ENCODE results near the gene MBNL2. TPM values are rescaled to one million over a fixed set of nuclear protein-coding genes. Genes with fewer than 3 reads are reported as not detected.
A peak's percentile ranks its signal among the peaks of the same experiment; 100 is the strongest.

Gene MBNL2
- total and polyA plus RNA-seq, 2 of the 13 experiments (the other 11 are each of a cell fraction or from before 2014, with no cell fraction given): 30.8 to 59.0 TPM

GRCh38 chr13:97285221-97285955 lies 63.3 kb downstream of the MBNL2 start:
- DNase-seq (ENCODE audit: low spot score) (no peak), FAIRE-seq (no peak), ATAC-seq (no peak)
- Histone ChIP-seq H3K27ac (ENCODE audit: extremely low read length, insufficient read depth, low read length) (no peak overlapping the region), H3K27me3 (ENCODE audit: control insufficient read depth in 1 of 2, insufficient read depth in 2 of 2, low read length in 2 of 2) (no peaks in the 10 kb centered on the region), H3K9ac (ENCODE audit: insufficient read depth, low read depth, low read length) (no peak overlapping the region), H3K4me2 (ENCODE audit: low read depth, low read length) (no peak overlapping the region), H3K36me3 (replicated peaks in 1 of 2; ENCODE audit: control insufficient read depth in 1 of 2, insufficient read depth in 2 of 2, low read length in 2 of 2) (peaks cover 15 to 37% of the 10 kb centered on the region in 2 experiments), H3K4me1 (ENCODE audit: insufficient read depth, low read length) (peaks cover 72% of the 10 kb centered on the region), H3K4me3 (replicated peaks in 1 of 3; ENCODE audit: insufficient read depth in 1 of 3, low read depth in 2 of 3, low read length in 3 of 3) (no peak overlapping the region), H3K9me3 (ENCODE audit: low read length) (no peaks in the 10 kb centered on the region), H2AFZ (ENCODE audit: low read length) (no peak overlapping the region), H4K20me1 (ENCODE audit: insufficient read depth, low read length) (peaks cover 20% of the 10 kb centered on the region; the same call in 1 of the 2 replicates), H3K79me2 (ENCODE audit: insufficient read depth, low read length) (peaks cover 91% of the 10 kb centered on the region)
- 97% methylated on average over 6 of the region's 6 CpGs for WGBS (ENCODE audit: low lambda C conversion rate)
- TF ChIP-seq IRX3 (CRISPR knock-in tag; IDR thresholded peaks at IDR 0.05; ENCODE audit: borderline replicate concordance, low read depth): no peak
- POLR2A ChIA-PET: no interaction called here
- intact Hi-C loops (cut with micrococcal nuclease; ENCODE audit: unreplicated experiment) (no loop called here), in situ Hi-C loops (cut with HindIII; ENCODE audit: extremely low pct_ligation_motif_present, low pct_unique_long_range_greater_than_20kb) (no loop called here)
- BruUV-seq (replicated peaks): no TSS peak
- CTCF ChIA-PET (ENCODE audit: low intra/inter-chr PET ratio, low total read pairs): no interaction called here

DNA sequence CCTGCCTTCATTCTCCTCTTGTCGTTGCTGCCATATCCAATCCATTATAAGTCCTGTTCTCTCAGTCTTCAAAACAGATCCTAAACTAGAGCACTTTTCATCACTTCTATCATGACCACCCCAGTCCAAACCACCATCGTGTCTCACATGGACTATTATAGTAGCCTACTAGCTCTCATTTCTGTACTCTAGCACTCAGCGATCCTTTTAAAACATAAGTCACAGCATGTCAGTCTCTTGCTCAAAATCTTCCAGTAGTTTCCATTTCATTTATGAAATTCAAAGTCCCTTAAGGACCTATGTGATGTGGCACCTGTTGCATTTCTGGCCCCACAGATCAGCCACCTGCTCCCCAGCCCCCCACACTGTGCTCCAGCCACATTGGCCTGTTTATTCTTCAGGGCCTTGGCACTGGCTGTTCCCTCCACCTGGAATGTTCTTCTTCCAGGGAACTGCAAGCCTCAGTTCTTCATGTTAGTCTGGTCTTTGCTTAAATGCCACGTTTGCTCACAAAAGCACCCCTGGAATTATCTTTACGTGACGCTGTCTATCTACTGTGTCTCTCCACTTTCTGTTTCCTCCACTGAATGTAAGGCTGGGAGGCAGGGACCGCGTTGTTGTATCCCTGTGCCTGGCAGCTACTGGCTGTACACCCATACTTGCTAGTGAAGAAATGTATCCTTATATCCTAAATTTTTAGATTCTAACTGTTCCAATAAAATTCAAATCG lies 64.3 kb downstream of the MBNL2 start:
- no peak for DNase-seq (ENCODE audit: low spot score)
- CTCF ChIA-PET (ENCODE audit: low intra/inter-chr PET ratio, low total read pairs): no interaction called here

More for the DNA sequence above, 64.3 kb downstream of the MBNL2 start:
- Histone ChIP-seq H3K4me3 (replicated peaks in 1 of 3; ENCODE audit: insufficient read depth in 1 of 3, low read depth in 2 of 3, low read length in 3 of 3) (no peak overlapping the region), H3K4me2 (ENCODE audit: low read depth, low read length) (no peak overlapping the region), H4K20me1 (ENCODE audit: insufficient read depth, low read length) (peaks cover 24% of the 10 kb centered on the region; the same call in 1 of the 2 replicates), H3K79me2 (ENCODE audit: insufficient read depth, low read length) (peaks cover 85% of the 10 kb centered on the region), H3K36me3 (replicated peaks in 1 of 2; ENCODE audit: control insufficient read depth in 1 of 2, insufficient read depth in 2 of 2, low read length in 2 of 2) (peaks cover 17 to 31% of the 10 kb centered on the region in 2 experiments), H3K9ac (ENCODE audit: insufficient read depth, low read depth, low read length) (no peak overlapping the region), H3K27me3 (ENCODE audit: control insufficient read depth in 1 of 2, insufficient read depth in 2 of 2, low read length in 2 of 2) (no peaks in the 10 kb centered on the region), H3K4me1 (ENCODE audit: insufficient read depth, low read length) (peaks cover 61% of the 10 kb centered on the region), H3K9me3 (ENCODE audit: low read length) (no peaks in the 10 kb centered on the region), H3K27ac (ENCODE audit: extremely low read length, insufficient read depth, low read length) (no peak overlapping the region), H2AFZ (ENCODE audit: low read length) (no peak overlapping the region)
- no peak for ATAC-seq
- in situ Hi-C loops (cut with HindIII; ENCODE audit: extremely low pct_ligation_motif_present, low pct_unique_long_range_greater_than_20kb) (no loop called here), intact Hi-C loops (cut with micrococcal nuclease; ENCODE audit: unreplicated experiment) (no loop called here)
- WGBS (ENCODE audit: low lambda C conversion rate): 91% methylated on average over 9 of the region's 9 CpGs
- TF ChIP-seq HDAC1 (CRISPR knock-in tag; IDR thresholded peaks at IDR 0.05) (no peak), GABPA (IDR thresholded peaks at IDR 0.05; ENCODE audit: low read depth, low read length) (no peak), GABPA (CRISPR knock-in tag; IDR thresholded peaks at IDR 0.05; ENCODE audit: low read depth) (no peak), NFE2L2 (IDR thresholded peaks at IDR 0.05; ENCODE audit: low read length) (no peak), HOXA9 (CRISPR knock-in tag; IDR thresholded peaks at IDR 0.05; ENCODE audit: borderline replicate concordance) (no peak), ZNF275 (CRISPR knock-in tag; IDR thresholded peaks at IDR 0.05; ENCODE audit: borderline replicate concordance) (no peak), MAFK (conservative IDR thresholded peaks at IDR 0.05 in 1 of 2, IDR thresholded peaks at IDR 0.05 in 1 of 2; ENCODE audit: low read length in 2 of 2) (no peak), MEIS2 (CRISPR knock-in tag; IDR thresholded peaks at IDR 0.05) (no peak), ZNF12 (CRISPR knock-in tag; IDR thresholded peaks at IDR 0.05) (peak; percentile 62; the same call in 1 of the 2 replicates)
- no TSS peak for BruUV-seq (replicated peaks)
- POLR2A ChIA-PET: interaction anchor here (0.8 kb wide), 1 partner anchor 64 kb away, joined by 3 read pairs; the partner anchor contains the start of gene MBNL2
- no peak for FAIRE-seq
